Suppressor macrophage (primary cell): ENCODE measurements around the gene BATF.
A peak's percentile ranks its signal among the peaks of the same experiment; 100 is the strongest.

ENCODE experiments used
- DNase-seq, 4 experiments: peaks; one replicate each; pipeline ENCODE4 v3.0.0-alpha.2; 2020 to 2022

The BATF gene

DNA sequence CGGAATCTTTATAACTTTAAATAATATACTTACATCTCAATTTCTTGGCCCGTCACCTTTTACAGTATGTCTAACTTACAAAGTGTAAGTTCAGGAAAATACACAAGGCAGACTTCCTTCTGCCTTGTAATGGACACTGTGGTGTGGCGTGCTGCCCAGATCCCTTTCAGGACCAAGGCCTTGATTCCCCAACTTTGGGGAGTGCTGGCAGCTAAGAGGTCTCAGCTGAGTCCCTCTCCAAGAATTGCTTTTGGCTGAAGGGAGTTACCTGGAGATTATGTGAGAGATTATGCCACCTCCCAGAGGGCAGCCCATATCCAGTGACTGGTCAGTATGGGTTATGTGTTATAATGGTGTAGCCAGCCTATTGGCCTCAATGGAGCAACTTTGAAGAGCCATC, 21.2 kb upstream of the BATF start:
- DNase-seq, result no peak

DNA sequence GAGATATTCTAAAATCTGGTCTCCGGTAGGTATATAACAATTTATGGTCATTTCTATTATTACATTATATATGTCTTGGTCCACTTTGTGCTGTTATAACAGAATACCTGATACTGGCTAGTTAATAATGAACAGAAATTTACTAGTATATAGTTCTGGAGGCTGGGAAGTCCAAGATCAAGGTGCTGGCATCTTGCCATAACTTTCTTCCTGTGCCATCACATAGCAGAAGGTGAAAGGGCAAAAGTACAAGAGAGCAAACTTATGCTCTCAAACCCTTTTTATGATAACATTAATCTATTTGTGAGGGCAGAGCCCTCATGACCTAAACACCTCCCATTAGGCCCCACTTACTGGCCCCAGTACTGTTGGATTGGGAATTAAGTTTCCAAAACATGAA, 17.9 kb upstream of the BATF start:
- DNase-seq, result no peak

DNA sequence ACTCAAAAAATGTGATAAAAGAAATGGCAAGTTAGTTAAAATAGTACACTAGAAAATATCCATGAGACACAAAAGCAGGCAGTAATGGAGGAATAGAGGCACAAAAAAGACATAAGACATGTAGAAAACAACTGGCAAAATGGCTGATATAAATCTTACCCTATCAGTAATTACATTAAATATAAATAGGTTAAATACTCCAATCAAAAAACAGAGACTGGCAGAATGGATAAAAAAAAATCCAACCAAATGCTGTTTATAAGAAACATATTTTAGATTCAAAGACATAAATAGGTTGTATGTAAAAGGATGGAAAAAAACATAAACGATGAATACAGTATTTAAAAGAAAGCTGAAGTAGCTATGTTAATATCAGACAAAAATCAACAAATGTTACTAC, 15.3 kb upstream of the BATF start:
- DNase-seq, result no peak

DNA sequence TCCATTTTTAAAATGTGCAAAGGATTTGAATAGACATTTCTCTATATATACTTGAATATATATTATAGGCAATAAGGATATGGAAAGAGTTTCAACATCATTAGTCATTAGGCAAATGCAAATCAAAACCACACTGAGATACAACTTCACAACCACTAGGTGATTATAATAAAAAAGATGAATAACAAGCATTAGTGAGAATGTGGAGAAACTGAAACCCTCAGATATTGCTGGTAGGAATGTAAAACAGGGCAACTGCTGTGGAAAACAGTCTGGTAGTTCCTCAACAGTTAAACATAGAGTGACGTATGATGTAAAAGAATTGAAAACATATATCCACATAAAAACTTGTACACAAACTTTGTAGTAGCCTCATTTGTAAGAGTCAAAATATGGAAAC, 11.7 kb upstream of the BATF start:
- DNase-seq, result no peak

DNA sequence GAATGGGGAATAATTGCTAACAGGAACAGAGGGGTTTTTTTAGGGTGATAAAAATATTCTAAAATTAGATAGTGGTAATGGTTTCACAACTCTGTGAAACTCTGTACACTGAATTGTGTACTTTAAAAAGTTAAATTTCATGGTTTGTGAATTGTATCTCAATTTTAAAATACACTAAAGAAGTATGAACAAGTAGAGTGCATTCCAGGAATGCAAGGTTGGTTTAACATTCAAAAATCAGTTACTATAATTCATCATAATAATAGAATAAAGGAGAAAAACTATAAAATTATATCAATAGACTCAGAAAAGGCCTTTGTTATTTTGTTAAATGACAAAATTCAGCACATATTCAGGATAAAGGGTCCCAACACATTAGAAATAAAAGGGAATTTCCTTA, 11.1 kb upstream of the BATF start:
- no peak for DNase-seq

DNA sequence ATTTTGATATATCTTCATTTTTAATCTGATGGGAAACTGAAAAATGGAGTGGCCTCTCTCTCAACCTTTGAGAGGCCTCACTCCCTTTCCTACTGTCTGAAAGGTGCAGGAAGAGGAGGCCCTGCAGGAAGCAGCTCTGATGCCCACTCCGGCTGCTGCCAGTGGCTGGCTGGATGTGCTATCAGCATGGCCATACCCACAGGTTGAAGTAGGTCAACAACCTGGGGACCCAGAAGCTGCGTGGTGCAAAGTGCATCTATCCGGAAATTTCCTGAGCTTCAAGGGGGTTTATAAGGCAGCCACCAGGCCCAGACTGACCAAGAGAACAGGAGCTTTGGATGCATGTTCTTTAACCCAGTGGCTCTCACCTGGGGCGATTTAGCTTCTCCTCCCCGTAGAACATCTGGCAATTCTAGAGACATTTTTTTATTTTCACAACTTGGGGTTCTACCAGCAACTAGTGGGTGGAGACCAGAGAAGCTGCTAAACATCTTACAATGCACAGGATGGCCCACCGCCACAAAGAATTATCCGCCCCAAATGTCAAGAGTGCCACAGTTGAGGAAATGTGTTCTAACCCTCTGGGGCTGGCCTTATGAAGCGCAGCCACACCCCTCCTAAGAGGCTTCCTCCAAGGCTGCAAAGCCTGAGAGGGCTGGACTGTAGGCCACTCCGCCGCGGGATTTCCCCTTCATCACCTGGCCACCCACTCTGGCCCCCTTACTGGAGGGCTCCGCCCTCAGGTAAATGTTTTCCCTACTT, 8.2 kb upstream of the BATF start:
- no peak for DNase-seq

DNA sequence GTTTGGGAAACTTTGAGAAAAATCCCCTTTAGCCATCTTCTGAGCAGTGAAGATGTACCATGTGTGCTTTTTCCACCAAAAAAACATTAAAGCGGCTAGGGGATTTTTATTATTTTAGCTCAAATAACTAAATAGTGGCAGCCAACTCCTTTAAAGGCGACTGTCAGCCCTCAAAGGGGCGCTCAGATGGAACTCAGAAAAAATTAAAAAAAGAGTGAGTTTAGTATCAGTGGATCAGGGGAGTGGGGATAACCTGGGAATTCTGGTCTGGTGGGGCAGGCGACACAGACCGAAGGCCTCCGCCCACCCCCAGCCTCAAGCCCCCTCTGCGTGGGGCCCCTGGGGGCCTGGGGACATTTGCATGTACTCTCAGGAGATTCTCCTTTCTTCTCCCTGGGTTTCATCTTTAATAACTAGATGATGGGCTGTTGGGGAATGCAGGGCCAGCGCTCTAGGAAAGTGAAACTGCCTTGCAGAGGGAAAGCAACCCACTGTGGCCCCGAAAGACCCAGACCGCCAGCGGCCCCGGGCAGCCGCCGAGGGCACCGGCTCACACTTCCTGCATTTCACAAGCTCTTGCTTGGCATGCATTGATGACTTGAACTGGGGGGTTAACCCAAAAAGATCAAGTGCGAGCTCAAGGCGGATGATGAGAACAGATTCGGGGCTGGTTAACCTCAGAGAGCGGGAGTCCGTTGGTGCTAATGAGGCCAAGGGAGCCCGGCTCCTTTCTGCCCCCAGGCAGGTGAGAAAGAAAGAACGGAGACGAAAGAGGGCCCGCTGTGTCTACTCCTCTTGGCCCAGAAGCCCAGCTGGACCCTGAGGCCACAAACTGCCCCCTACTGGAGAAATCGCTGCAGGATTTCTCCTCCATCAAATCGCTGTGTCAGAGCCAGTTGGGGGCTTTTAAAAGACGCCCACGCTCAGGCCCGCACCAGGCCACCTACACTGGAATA, 7.3 kb upstream of the BATF start:
- DNase-seq, result peak; percentile 56 to 73 (median 66)

DNA sequence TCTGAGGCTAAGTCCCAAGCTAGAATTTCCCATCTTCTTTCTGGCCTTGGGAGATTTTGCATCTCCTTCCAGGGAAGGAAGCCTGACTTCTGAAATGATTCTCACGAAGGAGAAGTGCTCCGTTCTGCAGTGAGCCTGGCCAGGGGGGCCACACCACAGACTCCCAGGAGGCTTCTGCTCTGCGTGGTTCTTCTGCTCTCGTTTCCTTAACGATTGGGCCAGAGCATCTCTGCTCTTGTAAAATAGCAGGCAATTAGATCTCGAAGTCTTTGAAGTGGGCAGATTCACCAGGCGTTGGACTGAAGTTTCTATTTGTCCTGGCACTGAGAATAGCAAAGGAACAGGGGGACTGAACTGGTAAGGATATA, 6.7 kb upstream of the BATF start:
- DNase-seq, result peak; percentile 43 to 70 (median 64)

DNA sequence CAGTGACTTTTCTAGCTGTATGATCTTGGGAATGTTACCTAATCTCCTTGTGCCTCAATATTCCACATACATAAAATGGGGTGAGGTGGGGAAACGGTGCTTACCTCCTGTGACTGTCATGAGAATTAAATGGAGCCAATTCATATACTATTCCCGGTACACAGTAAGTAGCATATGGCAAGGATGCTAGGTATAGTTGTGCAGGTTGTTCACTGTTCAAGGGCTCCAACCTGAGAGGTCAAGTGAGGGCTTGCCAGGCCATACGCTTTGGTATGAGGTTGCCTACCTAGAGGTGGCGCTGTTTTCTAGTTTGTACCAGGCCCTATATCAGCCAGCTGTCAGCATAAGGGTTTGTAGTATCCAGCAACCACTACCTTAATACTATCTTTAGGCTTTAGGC, 3.6 kb upstream of the BATF start:
- peak; percentile 44 to 66 (median 53) for DNase-seq

DNA sequence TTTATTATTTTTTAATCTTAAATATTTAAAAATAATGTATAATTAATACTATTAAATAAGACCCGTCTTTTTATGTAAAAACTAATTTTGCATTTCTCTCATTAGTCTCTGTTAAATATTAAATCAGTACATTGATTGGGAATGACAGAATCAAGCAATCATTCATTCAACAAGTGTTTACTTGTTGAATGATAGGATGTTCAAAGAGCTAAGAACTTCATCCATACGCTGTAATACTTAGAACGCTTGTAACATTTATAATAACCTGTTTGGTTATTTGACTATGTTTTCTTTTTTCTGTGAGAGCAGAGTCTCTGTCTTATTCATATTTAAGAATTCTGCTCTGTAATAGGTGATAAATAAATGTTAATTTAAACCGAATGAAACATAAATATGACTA, 2.9 kb upstream of the BATF start:
- DNase-seq, result no peak

DNA sequence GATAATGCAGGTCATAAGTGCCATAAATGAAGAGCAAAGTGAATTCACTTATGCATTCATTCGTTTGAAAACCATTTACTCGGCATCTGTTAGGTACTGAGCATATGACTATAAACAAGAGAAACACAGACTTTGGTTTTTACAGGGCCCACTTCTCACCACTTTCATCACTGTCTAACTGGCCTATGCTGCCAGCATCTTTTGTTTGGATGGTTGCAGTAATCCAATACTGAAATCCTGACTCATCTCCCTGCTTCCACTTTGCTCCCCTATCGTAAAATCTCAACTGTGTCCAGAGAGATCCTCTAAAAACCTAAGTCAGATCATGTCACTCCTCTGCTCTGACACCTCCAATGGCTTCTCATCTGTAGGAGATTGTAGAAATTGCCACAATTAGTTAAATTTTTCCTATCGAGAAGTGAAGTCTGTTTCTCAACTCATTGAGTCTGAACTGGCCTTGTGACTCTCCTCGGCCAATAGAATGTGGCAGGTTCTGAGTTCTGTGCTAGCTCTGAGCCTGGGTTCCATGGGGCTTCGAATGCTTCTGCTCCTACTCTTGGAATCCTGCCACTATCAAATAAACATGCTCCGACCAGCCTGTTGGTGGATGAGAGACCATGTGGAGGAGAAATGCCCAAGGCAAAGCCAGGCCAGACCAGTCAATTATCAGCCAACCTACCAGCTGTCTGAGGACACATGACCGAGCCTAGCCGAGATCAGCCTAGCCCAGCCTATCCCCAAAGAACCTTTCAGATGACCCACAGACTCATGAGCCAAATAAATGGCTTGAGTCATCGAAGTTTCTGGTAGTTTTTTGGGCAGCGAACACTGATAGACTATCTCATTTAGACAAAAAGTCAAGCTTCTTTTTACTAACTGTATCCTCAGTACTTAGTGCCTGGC, 2.2 kb upstream of the BATF start:
- peak in 1 of 4 experiments; percentile 14 for DNase-seq

DNA sequence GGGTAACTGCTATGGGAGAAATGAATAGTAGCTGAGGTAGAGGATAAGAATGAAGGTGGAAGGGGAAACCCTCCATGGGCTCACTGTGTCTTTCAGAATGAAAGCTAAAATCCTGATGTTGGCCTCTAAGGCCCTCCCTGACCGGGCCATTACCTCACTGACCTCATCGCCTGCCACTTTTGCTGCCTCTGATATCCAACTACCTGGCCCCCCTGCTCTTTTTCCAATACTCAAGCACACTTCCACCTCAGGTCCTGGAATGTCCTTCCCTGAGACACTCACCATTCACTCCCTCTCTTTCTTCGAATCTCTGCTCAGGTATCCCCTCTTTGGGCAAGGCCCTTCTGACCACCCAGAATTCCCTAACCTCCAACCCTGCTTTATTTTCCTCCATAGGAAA, 1.4 kb upstream of the BATF start:
- DNase-seq, result no peak

DNA sequence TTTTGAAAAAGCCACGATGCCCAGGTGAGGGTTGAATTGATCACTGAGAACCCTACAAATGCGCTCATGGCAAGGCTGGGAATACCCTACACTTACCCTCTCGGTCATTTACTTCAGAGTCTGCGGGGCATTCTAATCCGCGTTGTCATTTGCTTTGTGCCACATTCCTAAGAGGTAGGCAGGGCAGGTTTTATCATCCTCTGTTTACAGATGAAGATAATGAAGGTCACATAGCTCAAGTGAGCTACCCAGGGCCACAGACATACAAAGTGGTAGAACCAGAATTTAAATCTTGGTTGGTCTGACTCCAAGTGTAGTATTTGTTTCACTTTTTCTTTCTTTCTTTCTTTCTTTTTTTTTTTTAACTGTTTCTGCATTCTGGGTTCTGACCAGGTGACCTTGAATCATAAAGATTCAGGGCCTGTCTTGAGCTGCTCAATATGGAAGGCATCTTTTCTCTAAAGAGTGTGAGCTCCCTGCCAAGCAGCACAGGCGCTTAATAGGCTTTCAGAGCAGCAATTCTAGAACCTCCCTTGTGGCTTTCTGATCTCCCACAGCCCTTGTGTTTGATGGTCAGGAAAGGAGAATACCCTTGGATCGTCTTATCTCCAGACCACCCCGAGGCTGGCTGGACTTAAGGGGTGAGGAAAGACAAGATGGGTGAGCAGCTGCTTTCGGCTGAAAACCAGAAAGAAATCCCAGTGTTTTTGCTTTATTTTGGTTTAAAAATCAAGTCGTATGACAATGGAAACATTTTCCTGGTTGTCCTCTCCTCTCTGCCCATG, 662 bp upstream of the BATF start:
- no peak for DNase-seq

DNA sequence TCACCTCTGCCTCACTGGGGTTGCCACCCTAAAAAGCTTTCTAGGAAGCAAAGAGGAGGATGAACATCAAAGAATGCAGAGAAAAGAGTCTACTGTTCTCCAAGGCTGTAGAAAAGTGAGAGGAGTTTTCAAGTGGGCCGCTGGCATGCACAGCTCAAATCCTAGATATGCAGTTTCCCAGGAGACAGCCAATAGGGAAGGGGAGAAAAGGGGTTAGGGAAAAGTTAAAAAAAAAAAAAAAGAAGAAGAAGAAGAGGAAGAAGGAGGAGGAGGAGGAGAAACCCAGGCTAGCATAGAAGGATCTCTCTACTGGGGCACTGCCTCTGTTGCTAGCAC, 682 bp downstream of the BATF start:
- DNase-seq, result peak in 1 of 4 experiments; percentile 7

DNA sequence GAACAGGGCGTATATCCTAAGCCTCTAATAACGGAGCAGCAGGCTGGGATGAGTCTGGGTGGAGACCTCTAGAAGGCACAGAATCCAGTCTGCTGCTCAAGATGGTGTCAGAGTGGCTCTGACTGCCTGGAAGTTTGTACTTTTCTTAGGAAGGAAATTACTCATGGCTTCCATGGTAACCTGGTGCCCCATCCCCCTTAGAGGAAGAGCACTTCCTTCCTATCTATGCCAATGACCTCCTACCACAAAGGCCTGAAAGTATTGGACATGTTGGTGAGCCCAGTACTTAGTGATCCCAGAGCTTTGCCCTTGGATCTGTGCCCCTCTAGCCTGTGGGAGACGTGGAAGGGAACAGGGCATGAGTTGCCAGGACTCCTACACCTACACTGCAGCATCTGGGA, 1.5 kb downstream of the BATF start:
- DNase-seq, result peak in 3 of 4 experiments; percentile 24 to 50 (median 39)

DNA sequence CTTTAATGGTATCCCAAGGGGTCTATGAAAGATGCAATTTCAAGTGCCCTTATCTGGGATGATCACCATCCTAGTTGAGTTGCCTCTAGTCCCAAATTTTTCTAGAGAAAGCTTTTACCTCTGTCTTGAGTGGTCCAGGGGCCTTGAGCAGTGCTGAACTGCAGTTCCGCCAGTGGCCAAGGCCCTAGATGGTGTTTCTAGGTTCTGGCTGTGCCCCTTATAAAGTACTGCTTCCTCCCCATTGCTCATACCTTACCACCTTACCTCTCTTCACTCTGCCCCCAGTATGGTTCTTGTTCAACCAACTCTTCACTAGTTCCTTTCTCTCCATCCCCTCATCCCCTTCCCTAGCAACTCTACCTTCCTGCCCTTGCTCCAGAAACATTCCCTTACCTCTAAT, 3.7 kb downstream of the BATF start:
- no peak for DNase-seq

DNA sequence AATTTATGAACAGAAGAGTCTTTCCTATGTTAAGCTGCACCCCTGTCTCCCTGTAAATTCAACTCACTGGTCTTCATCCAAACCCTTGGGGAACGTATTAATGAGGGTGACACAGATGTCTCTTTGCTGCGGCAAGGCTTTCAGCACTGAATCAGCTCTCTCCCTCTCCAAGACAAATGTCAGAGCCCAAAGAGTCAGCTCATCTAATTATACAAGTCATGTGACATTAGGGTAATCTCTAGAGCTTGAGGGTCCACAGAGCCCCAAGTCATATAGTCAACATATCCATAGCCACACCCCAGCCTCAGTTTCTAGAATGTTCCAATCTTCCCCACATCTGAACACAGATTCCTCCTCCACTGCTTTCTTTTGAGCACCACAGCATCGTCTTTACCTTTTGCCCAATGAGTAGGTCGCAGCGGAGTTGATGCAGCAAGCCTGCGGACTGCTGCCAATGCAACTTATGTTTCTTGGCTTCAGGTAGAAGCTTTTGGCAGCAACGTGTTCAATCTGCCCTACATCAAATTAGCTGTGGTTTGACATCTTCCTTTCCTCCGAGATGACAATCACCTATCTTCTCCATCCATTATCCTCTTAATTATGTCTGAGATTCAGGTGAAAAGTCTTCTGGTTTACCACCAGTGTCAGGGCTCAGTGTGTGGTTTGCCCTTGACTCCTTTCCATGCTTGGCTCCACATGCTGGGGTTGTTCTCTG, 5.3 kb downstream of the BATF start:
- no peak for DNase-seq

DNA sequence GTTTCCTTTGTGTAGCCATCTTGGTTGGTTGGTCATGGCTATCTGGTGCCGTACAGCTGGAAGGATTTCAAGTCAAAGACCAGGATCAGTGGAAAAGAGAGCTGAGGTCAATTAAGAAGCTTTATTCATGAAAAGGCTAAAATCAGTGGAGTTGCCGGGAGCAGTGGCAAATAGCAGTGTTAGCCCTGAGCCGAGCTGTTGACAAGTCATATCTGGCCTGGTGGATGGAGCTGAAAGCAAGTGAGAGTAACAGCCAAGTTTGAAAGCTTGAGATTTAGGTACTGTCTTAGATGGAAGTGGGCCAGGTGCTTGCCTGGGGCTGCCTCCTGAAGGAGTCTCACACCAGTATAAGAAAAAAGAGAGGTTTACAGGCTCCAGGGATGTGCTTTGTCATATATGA, 9.0 kb downstream of the BATF start:
- no peak for DNase-seq

DNA sequence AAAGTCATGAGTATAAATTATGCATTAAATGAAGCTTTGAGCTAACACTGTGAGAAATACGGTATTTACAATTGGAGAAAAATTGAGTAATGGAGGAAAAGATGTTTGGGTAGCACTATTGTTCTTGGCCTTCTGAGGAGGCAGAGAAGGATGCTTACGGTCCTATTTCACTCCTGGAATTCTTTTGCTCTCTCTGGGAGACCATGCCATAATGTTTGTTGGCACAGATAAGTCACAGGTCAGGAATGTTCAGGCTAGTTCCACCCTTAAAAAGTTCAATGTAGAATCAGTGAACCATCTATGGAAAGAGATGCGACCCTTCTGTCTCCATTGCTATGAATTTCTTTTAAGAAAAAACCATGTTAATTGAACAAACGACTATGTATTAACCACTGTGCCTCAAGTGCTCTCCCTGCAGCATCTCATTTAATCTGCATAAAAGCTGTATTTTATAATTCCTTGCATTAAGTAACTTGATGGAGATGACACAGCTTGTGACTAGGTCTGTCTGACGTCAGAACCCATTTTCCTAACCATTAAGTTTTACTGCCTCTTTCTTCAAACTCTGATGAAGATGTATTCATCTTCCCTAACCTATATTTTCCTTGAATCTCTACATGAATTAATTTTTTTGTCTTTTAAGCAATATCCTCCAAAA, 9.5 kb downstream of the BATF start:
- no peak for DNase-seq

DNA sequence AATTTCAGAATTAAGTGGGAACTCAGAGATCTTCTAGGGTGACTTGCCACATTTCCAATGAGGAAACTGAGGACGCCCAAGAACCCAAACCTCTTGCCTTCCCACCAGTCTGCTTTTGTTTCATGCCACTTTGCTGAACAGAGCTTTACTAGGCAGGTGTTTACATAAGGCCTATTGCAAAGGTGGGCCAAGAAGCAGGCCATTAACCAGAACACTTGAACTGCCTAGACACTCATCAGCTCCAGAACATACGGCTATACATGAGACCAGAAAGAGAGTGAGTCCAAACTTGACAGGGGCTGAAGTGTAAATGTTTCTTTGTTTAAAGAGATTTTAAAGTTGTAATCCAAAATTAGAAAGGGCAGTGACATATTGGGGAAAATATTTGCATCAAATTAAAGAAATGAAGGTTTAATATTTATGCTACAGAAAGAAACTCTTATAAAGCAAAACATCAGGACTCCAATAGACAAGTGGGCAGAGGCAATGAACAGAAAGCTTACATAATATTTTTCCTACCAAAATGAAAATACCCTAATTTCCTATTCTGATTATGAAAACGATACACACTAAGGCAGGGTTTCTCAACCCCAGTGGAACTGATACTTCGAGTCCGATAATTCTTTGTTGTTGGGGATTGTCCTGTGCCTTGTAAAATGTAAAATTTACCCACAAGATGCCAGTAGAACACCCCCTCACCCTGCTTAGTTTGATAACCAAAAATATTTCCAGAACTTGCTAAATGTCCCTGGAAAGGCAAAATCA, 11.7 kb downstream of the BATF start:
- DNase-seq, result no peak
